Body of pancreas (tissue), 4 donors: ENCODE results near the gene COL6A3. TPM values are rescaled to one million over a fixed set of nuclear protein-coding genes. Genes with fewer than 3 reads are reported as not detected.

ENCODE experiments used
- ATAC-seq: fragments of 150-250 bp; one replicate; pipeline ENCODE4 v1.9.1; 2016
- DNase-seq, 4 donors: peaks; one replicate each; pipeline ENCODE4 v3.0.0-alpha.2; 2019
- H3K27ac ChIP-seq, 4 donors: fragments of 200-600 bp; sonication (generic); 1 replicate in 3 of 4; 2 replicates in 1 of 4; pipeline versions ENCODE4 v1.5.1 to v1.6.1; 2016 to 2019; ENCODE audit warnings: mild to moderate bottlenecking in 1 of 4, mixed read lengths in 1 of 4, moderate library complexity in 1 of 4
- H3K27me3 ChIP-seq, 2 donors: fragments of 200-600 bp; sonication (generic); one replicate each; pipeline ENCODE4 v1.6.0; 2016; ENCODE audit warnings: mild to moderate bottlenecking in 1 of 2
- H3K36me3 ChIP-seq, 2 donors: fragments of 200-600 bp; sonication (generic); replicated peaks in 1 of 2; 2 replicates each; pipeline ENCODE4 v1.5.1; 2016; ENCODE audit warnings: low read depth in 2 of 2; ENCODE audit not compliant: insufficient read depth in 1 of 2
- H3K4me1 ChIP-seq: fragments of 200-600 bp; sonication (generic); one replicate; pipeline ENCODE4 v1.6.0; 2016
- H3K4me3 ChIP-seq, 2 donors: fragments of 200-600 bp; sonication (generic); 1 replicate in 1 of 2; 2 replicates in 1 of 2; pipeline ENCODE4 v1.5.1; 2016 to 2019
- H3K9me3 ChIP-seq, 3 donors: fragments of 200-600 bp; sonication (generic); 1 replicate in 2 of 3; 2 replicates in 1 of 3; pipeline ENCODE4 v1.5.1; 2016
- POLR2A ChIP-seq, 3 donors: fragments of 450-650 bp; IDR thresholded peaks; one replicate each; pipeline ENCODE4 v1.6.1; 2016; ENCODE audit warnings: antibody characterized with exemption in 3 of 3, mild to moderate bottlenecking in 2 of 3
- WGBS, 2 donors: methylation state at CpG; one replicate each; pipeline ENCODE4 v1.1.5; 2017; 5-methylcytosine and 5-hydroxymethylcytosine counted together
- intact Hi-C: fragments of 100-400 bp; cut with DNase I; formaldehyde crosslinking; loops from one replicate; pipeline ENCODE4 v1.15.1; 2023
- total RNA-seq, 2 donors: library from RNA; depleted of rRNA; stranded (reverse); fragments of >200 nt; gene quantifications; one replicate each; pipeline ENCODE4 v1.1.0, GENCODE V29; 2016
- TF ChIP-seq, protein P1 (sequence below), 7 experiments: fragments of 450-650 bp in 4 of 7; fragments of 200-600 bp in 3 of 7; sonication (generic) in 3 of 7; IDR thresholded peaks; one replicate each; pipeline ENCODE4 v1.5.1; 2016 to 2019; ENCODE audit warnings: antibody characterized with exemption in 7 of 7

Gene COL6A3
- total RNA-seq, 2 donors from 2014 or later: 46.4 to 121 TPM

DNA sequence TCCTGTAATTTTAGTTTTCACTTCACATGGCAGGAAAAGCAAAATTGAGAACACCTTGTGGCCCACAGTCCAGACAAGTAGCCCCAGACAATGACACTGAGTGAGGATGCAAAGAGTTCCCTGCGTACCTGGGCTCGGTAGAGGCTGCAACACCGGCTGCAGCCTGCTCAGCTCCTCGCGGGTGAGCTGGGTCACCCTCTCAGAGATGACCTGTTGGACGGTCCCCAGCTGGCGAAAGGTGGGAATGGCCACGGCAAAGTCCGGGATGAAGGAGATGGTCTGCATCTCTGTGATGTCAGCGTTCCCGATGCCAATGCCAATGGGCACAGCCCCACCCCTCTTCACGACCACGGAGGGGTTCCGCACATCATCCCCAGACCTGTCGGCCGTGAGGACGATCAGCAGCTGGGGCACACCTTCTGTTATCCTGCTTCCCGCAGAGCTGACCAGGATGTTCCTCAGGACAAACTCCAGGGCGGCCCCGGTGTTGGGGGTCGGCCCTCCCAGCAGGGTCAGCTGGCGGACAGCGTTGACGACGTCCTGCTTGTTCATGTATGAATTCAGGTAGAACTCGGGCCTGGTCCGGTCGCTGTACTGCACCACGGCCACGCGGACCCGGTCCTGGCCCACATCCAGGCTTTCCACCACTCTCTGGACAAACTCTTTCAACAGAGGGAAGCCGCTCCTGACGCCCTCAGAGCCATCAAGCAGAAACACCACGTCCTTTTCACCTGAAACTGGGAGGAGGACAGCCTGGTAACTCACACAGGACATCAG lies 39.5 kb downstream of the COL6A3 start:
- Histone ChIP-seq H3K4me3 (no peak overlapping the region), H3K27me3 (no peaks in the 10 kb centered on the region), H3K9me3 (no peaks in the 10 kb centered on the region), H3K4me1 (no peaks in the 10 kb centered on the region), H3K36me3 (no peaks in the 10 kb centered on the region), H3K27ac (no peak overlapping the region)
- ATAC-seq (no peak), DNase-seq (no peak)
- 78 to 83% methylated on average over 17 to 35 of the region's 35 CpGs for WGBS, 2 donors
- intact Hi-C loops: no loop called here
- TF ChIP-seq, protein P1, sequence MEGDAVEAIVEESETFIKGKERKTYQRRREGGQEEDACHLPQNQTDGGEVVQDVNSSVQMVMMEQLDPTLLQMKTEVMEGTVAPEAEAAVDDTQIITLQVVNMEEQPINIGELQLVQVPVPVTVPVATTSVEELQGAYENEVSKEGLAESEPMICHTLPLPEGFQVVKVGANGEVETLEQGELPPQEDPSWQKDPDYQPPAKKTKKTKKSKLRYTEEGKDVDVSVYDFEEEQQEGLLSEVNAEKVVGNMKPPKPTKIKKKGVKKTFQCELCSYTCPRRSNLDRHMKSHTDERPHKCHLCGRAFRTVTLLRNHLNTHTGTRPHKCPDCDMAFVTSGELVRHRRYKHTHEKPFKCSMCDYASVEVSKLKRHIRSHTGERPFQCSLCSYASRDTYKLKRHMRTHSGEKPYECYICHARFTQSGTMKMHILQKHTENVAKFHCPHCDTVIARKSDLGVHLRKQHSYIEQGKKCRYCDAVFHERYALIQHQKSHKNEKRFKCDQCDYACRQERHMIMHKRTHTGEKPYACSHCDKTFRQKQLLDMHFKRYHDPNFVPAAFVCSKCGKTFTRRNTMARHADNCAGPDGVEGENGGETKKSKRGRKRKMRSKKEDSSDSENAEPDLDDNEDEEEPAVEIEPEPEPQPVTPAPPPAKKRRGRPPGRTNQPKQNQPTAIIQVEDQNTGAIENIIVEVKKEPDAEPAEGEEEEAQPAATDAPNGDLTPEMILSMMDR (IDR thresholded peaks at IDR 0.05): no peak
- no peak for TF ChIP-seq POLR2A (IDR thresholded peaks at IDR 0.05)

DNA sequence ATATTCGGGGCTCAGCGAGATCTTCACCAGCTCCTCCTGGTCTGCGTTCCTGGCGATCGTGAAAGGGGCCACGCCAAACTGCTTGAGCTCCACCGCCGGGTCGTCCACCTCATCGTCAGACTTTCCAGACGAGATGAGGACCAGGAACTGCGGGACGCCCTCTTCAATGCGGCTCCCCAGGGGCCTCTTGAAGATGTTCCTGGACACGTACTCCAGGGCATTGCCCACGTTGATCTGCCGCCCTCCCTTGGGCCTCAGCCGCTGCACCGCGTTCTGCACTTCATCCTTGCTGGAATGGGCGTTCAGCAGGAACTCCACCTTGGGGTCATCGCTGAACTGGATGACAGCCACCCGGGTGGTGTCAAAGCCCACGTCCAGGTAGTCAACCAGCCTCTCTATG lies 42.1 kb downstream of the COL6A3 start:
- no peaks in the 10 kb centered on the region for H3K27me3 ChIP-seq
- intact Hi-C loops: no loop called here
- no peak for DNase-seq
- no peak for ATAC-seq
- no peaks in the 10 kb centered on the region for H3K36me3 ChIP-seq
- 87 to 89% methylated on average over 15 to 24 of the region's 24 CpGs for WGBS, 2 donors
- TF ChIP-seq, protein P1 (IDR thresholded peaks at IDR 0.05): no peak
- no peak for TF ChIP-seq POLR2A (IDR thresholded peaks at IDR 0.05)
- H3K9me3 ChIP-seq: no peaks in the 10 kb centered on the region
- H3K4me1 ChIP-seq: no peaks in the 10 kb centered on the region
- H3K27ac ChIP-seq: no peak overlapping the region
- no peak overlapping the region for H3K4me3 ChIP-seq

DNA sequence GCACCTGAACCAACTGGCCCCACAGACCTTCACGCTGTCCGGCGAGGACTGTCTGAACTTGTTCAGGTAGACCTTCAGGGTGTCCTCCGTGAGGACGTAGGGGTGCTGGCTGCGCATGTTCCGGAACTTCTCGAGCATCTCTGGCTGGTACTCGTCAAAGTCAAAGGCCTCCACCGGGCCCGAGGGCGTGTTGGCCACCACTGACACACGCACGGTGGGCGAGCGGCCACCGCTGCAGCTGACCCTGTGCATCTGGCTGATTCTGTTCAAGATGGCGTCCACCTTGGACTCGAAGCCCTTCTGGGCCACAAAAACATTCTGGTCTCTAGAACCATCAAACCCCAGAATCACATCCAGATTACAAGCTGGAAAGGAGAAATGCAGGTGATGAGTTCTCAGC lies 48.3 kb downstream of the COL6A3 start:
- no peaks in the 10 kb centered on the region for H3K27me3 ChIP-seq
- no peak for ATAC-seq
- WGBS, 2 donors: 87% methylated on average over 13 to 18 of the region's 19 CpGs
- no peak for TF ChIP-seq POLR2A (IDR thresholded peaks at IDR 0.05)
- TF ChIP-seq, protein P1 (IDR thresholded peaks at IDR 0.05): no peak
- H3K36me3 ChIP-seq: no peaks in the 10 kb centered on the region
- H3K4me3 ChIP-seq: no peak overlapping the region
- H3K4me1 ChIP-seq: no peaks in the 10 kb centered on the region
- DNase-seq: no peak
- intact Hi-C loops: no loop called here
- H3K27ac ChIP-seq: no peak overlapping the region
- H3K9me3 ChIP-seq: no peaks in the 10 kb centered on the region

DNA sequence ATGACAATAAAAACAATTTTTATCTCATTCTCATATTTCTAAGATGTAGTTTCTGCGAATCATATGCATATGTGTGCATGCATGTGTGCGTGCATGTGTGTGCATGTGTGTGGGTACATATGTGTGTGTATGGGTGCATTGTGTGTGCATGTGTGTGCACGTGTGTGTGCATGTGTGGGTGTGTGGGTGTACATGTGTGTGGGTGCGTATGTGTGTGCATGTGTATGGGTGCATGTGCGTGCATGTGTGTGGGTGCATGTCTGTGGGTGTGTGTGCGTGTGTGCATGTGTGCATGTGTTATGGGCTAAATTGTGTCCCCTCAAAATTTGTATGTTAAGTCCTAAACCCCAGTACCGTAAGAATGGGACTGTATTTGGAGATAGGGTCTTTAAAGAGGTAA lies 49.3 kb downstream of the COL6A3 start:
- Histone ChIP-seq H3K4me3 (no peak overlapping the region), H3K4me1 (no peaks in the 10 kb centered on the region)

More for the DNA sequence above, 49.3 kb downstream of the COL6A3 start:
- Histone ChIP-seq H3K27me3 (no peaks in the 10 kb centered on the region), H3K27ac (no peak overlapping the region), H3K36me3 (no peaks in the 10 kb centered on the region), H3K9me3 (no peaks in the 10 kb centered on the region)
- intact Hi-C loops: no loop called here
- WGBS, 2 donors: 78 to 79% methylated on average over 7 of the region's 7 CpGs
- no peak for TF ChIP-seq POLR2A (IDR thresholded peaks at IDR 0.05)
- TF ChIP-seq, protein P1 (IDR thresholded peaks at IDR 0.05): no peak
- ATAC-seq: no peak
- DNase-seq: no peak
